Measurements from ENCODE around the gene BRD3OS. TPM values are rescaled to one million over a fixed set of nuclear protein-coding genes. Genes with fewer than 3 reads are reported as not detected.
A peak's percentile ranks its signal among the peaks of the same experiment; 100 is the strongest.

The BRD3OS gene
- total and polyA plus RNA-seq, 2 of the 13 experiments (the other 11 are each of a cell fraction or from before 2014, with no cell fraction given), result 4.9 to 5.7 TPM

DNA sequence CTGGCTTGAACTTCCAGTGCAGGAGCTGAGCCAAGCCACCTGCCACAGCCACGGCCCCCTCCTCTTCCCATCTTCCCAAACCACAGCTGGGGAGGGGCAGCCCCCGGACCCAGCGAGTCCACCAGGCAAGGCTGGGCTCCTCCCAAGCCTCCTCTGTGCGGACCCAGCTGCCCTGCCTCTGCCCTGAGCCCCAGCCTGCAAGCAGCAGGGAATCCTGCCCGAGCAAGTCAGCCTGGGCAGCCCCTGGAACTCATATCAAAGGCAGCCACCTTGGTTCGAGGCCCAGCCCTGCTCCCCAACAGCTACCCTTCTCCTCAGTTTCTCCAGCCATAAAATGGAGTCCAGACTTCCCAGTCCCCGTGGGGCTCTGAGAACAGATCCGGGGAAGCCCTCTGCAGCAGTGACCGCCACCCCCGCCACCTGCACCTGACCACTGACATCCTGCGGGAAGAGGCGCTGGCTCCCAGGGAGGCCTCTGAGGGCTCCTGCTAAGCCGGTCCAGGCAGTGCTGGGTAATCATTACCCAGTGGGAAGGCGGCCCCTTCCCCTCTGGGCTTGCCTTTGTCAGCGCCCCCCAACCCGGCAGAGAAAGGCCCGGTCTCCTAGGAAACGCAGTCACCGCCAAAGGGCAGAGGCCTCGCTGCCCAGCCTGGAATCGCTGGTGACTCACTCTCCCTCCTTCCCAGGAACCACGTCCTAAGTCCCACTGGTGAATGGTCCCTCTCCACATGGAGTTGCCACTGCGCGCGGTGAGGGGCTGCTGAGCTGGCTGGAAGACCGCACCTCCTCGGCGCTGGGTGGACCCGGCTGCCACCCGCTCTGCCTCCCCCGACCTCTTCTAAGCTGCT is 34.7 kb upstream of the BRD3OS start (continued):
- TF ChIP-seq, protein P1, sequence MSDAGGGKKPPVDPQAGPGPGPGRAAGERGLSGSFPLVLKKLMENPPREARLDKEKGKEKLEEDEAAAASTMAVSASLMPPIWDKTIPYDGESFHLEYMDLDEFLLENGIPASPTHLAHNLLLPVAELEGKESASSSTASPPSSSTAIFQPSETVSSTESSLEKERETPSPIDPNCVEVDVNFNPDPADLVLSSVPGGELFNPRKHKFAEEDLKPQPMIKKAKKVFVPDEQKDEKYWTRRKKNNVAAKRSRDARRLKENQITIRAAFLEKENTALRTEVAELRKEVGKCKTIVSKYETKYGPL (CRISPR knock-in tag; IDR thresholded peaks at IDR 0.05), result no peak
- TF ChIP-seq FOXA3 (CRISPR knock-in tag; IDR thresholded peaks at IDR 0.05) (peak; percentile 43; the same call in 1 of the 2 replicates), HNF4A (CRISPR knock-in tag; IDR thresholded peaks at IDR 0.05) (peak; percentile 32; the same call in 1 of the 2 replicates), TMF1 (CRISPR knock-in tag; IDR thresholded peaks at IDR 0.05; ENCODE audit: low read depth) (no peak), MXI1 (IDR thresholded peaks at IDR 0.05; ENCODE audit: borderline replicate concordance, low read depth, low read length) (peak; percentile 96; the same call in 2 of the 3 replicates), SOX13 (IDR thresholded peaks at IDR 0.05) (no peak), SOX13 (CRISPR knock-in tag; conservative IDR thresholded peaks at IDR 0.05 in 1 of 2, IDR thresholded peaks at IDR 0.05 in 1 of 2) (peak in 1 of 2 experiments; percentile 36; a peak in 1 of 4 replicates), SIX1 (CRISPR knock-in tag; IDR thresholded peaks at IDR 0.05; ENCODE audit: borderline replicate concordance) (no peak), RBM22 (optimal IDR thresholded peaks at IDR 0.05; ENCODE audit: low read length) (no peak), MIXL1 (CRISPR knock-in tag; IDR thresholded peaks at IDR 0.05) (peak; percentile 31; the same call in 1 of the 2 replicates), IKZF1 (IDR thresholded peaks at IDR 0.05) (no peak), GPN1 (CRISPR knock-in tag; IDR thresholded peaks at IDR 0.05; ENCODE audit: borderline replicate concordance) (no peak), ZNF207 (IDR thresholded peaks at IDR 0.05; ENCODE audit: borderline replicate concordance) (no peak), ZNF652 (CRISPR knock-in tag; IDR thresholded peaks at IDR 0.05; ENCODE audit: borderline replicate concordance, low read depth) (no peak), MTA3 (CRISPR knock-in tag; IDR thresholded peaks at IDR 0.05) (no peak), ZFP41 (CRISPR knock-in tag; IDR thresholded peaks at IDR 0.05; ENCODE audit: borderline replicate concordance) (no peak), ZNF703 (CRISPR knock-in tag; IDR thresholded peaks at IDR 0.05; ENCODE audit: borderline replicate concordance) (no peak), ZNF431 (CRISPR knock-in tag; IDR thresholded peaks at IDR 0.05; ENCODE audit: borderline replicate concordance, low read depth) (no peak), DNMT1 (CRISPR knock-in tag; IDR thresholded peaks at IDR 0.05) (no peak)
- TF ChIP-seq, protein P2, sequence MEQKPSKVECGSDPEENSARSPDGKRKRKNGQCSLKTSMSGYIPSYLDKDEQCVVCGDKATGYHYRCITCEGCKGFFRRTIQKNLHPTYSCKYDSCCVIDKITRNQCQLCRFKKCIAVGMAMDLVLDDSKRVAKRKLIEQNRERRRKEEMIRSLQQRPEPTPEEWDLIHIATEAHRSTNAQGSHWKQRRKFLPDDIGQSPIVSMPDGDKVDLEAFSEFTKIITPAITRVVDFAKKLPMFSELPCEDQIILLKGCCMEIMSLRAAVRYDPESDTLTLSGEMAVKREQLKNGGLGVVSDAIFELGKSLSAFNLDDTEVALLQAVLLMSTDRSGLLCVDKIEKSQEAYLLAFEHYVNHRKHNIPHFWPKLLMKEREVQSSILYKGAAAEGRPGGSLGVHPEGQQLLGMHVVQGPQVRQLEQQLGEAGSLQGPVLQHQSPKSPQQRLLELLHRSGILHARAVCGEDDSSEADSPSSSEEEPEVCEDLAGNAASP (CRISPR knock-in tag; IDR thresholded peaks at IDR 0.05; ENCODE audit: borderline replicate concordance), result 0 out of 2 replicates have a peak, but pooled peaks have one; percentile 11
- TF ChIP-seq, protein P3, sequence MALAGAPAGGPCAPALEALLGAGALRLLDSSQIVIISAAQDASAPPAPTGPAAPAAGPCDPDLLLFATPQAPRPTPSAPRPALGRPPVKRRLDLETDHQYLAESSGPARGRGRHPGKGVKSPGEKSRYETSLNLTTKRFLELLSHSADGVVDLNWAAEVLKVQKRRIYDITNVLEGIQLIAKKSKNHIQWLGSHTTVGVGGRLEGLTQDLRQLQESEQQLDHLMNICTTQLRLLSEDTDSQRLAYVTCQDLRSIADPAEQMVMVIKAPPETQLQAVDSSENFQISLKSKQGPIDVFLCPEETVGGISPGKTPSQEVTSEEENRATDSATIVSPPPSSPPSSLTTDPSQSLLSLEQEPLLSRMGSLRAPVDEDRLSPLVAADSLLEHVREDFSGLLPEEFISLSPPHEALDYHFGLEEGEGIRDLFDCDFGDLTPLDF (CRISPR knock-in tag; IDR thresholded peaks at IDR 0.05), result no peak
- TF ChIP-seq, protein P4, sequence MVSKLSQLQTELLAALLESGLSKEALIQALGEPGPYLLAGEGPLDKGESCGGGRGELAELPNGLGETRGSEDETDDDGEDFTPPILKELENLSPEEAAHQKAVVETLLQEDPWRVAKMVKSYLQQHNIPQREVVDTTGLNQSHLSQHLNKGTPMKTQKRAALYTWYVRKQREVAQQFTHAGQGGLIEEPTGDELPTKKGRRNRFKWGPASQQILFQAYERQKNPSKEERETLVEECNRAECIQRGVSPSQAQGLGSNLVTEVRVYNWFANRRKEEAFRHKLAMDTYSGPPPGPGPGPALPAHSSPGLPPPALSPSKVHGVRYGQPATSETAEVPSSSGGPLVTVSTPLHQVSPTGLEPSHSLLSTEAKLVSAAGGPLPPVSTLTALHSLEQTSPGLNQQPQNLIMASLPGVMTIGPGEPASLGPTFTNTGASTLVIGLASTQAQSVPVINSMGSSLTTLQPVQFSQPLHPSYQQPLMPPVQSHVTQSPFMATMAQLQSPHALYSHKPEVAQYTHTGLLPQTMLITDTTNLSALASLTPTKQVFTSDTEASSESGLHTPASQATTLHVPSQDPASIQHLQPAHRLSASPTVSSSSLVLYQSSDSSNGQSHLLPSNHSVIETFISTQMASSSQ (IDR thresholded peaks at IDR 0.05; ENCODE audit: low read depth), result peak; percentile 95
- TF ChIP-seq, protein P4 (CRISPR knock-in tag; IDR thresholded peaks at IDR 0.05; ENCODE audit: borderline replicate concordance), result peak; percentile 98
